A673 (cell line): ENCODE results near the gene LITAF. TPM values are rescaled to one million over a fixed set of nuclear protein-coding genes. Genes with fewer than 3 reads are reported as not detected.

Experiments used
- BruUV-seq: library from RNA; stranded (reverse); fragments of 400-500 nt; replicated peaks from 2 replicates; lab custom pipeline; 2021; lab: Mats Ljungman, UMichigan
- CTCF ChIA-PET: fragments of 300-600 bp; sonication (Branson Sonifier 250); formaldehyde crosslinking; loops from one replicate; lab custom pipeline; 2022; ENCODE audit warnings: antibody characterized with exemption; lab: Charles Lee
- POLR2A ChIA-PET: fragments of 300-600 bp; sonication (Branson Sonifier 250); formaldehyde crosslinking; loops from one replicate; lab custom pipeline; 2022; ENCODE audit warnings: antibody characterized with exemption; ENCODE audit not compliant: low non-redundant PET; lab: Charles Lee
- DNase-seq: peaks from one replicate; pipeline ENCODE4 v3.0.0-alpha.2; 2015; ENCODE audit warnings: low spot score
- H3K27ac ChIP-seq: fragments of 200-600 bp; sonication (generic); 2 replicates; pipeline ENCODE4 v1.5.1; 2016; ENCODE audit warnings: mixed run types, low read depth, mild to moderate bottlenecking, mixed read lengths, antibody characterized with exemption, low read length; ENCODE audit not compliant: poor library complexity, severe bottlenecking
- H3K27me3 ChIP-seq: fragments of 200-600 bp; sonication (generic); replicated peaks from 2 replicates; pipeline ENCODE4 v1.6.1; 2017; ENCODE audit warnings: mixed run types, low read depth, mild to moderate bottlenecking, mixed read lengths, antibody characterized with exemption, low read length; ENCODE audit not compliant: insufficient read depth, poor library complexity
- H3K36me3 ChIP-seq: fragments of 200-600 bp; sonication (generic); 2 replicates; pipeline ENCODE4 v1.6.1; 2016; ENCODE audit warnings: mixed run types, mild to moderate bottlenecking, mixed read lengths, antibody characterized with exemption, low read length; ENCODE audit not compliant: insufficient read depth, poor library complexity, severe bottlenecking
- H3K4me1 ChIP-seq: fragments of 200-600 bp; sonication (generic); 2 replicates; pipeline ENCODE4 v1.6.1; 2017; ENCODE audit warnings: mixed run types, mild to moderate bottlenecking, mixed read lengths, antibody characterized with exemption, low read length; ENCODE audit not compliant: insufficient read depth, poor library complexity, severe bottlenecking
- H3K4me3 ChIP-seq: fragments of 200-600 bp; sonication (generic); 2 replicates; pipeline ENCODE4 v1.5.1; 2016; ENCODE audit warnings: low read depth, mixed run types, mild to moderate bottlenecking, mixed read lengths, low read length; ENCODE audit not compliant: poor library complexity, severe bottlenecking
- H3K9me3 ChIP-seq: fragments of 200-600 bp; sonication (generic); 2 replicates; pipeline ENCODE4 v1.6.1; 2016; ENCODE audit warnings: mixed run types, low read depth, mild to moderate bottlenecking, mixed read lengths, antibody characterized with exemption, low read length; ENCODE audit not compliant: poor library complexity, severe bottlenecking
- EZH2 ChIP-seq: fragments of 200-600 bp; sonication (generic); IDR thresholded peaks from 2 replicates; pipeline ENCODE4 v1.6.1; 2017; ENCODE audit warnings: borderline replicate concordance, low read depth, mild to moderate bottlenecking, mixed read lengths, antibody characterized with exemption, low read length; ENCODE audit not compliant: poor library complexity, severe bottlenecking
- intact Hi-C: fragments of 100-400 bp; cut with micrococcal nuclease; formaldehyde crosslinking; loops from one replicate; pipeline ENCODE4 v1.10.0; 2022; ENCODE audit not compliant: unreplicated experiment
- total RNA-seq: library from RNA; stranded (reverse); gene quantifications from 2 replicates; pipeline ENCODE4 v1.2.3, GENCODE V29; 2021
- TF ChIP-seq, protein P1 (sequence below): fragments of 300-800, 200-600 bp; sonication (generic); conservative IDR thresholded peaks from 2 replicates; pipeline ENCODE4 v1.5.1; 2017; ENCODE audit warnings: low read depth, mild to moderate bottlenecking, antibody characterized with exemption, low read length, moderate library complexity, mixed read lengths

Gene LITAF
- total RNA-seq, 1 experiment from 2014 or later: 6.9 TPM

GRCh38 chr16:11613381-11614303 lies 26.9 kb upstream of the LITAF start:
- Histone ChIP-seq H3K9me3 (no peaks in the 10 kb centered on the region), H3K4me1 (no peaks in the 10 kb centered on the region), H3K36me3 (no peaks in the 10 kb centered on the region), H3K4me3 (no peak overlapping the region), H3K27ac (no peak overlapping the region), H3K27me3 (no peaks in the 10 kb centered on the region)
- intact Hi-C loops: no loop called here
- BruUV-seq: no TSS peak
- no peak for DNase-seq
- no peak for TF ChIP-seq EZH2
- TF ChIP-seq, protein P1, sequence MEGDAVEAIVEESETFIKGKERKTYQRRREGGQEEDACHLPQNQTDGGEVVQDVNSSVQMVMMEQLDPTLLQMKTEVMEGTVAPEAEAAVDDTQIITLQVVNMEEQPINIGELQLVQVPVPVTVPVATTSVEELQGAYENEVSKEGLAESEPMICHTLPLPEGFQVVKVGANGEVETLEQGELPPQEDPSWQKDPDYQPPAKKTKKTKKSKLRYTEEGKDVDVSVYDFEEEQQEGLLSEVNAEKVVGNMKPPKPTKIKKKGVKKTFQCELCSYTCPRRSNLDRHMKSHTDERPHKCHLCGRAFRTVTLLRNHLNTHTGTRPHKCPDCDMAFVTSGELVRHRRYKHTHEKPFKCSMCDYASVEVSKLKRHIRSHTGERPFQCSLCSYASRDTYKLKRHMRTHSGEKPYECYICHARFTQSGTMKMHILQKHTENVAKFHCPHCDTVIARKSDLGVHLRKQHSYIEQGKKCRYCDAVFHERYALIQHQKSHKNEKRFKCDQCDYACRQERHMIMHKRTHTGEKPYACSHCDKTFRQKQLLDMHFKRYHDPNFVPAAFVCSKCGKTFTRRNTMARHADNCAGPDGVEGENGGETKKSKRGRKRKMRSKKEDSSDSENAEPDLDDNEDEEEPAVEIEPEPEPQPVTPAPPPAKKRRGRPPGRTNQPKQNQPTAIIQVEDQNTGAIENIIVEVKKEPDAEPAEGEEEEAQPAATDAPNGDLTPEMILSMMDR: no peak
- POLR2A ChIA-PET: no interaction called here
- CTCF ChIA-PET: no interaction called here

DNA sequence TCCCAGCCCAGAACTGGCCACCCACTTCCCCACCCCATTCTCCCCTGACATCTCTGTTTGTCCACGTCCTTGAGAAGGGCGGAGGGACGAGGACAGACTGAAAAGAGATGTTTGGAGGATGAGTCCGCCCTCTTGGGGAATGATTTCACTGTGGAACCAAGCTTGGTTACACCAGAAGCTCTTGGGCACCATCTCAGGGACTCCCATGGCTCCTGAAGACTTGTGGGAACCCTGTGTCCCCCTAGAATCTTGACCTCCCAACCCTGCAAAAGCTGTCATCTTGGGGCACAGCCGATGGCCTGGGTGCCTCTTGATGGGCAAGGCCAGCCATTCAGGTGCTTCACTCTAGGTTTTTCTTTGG lies 25.9 kb upstream of the LITAF start:
- CTCF ChIA-PET: no interaction called here
- H3K4me3 ChIP-seq: no peak overlapping the region
- no peak for TF ChIP-seq EZH2
- TF ChIP-seq, protein P1: no peak
- H3K9me3 ChIP-seq: no peaks in the 10 kb centered on the region
- POLR2A ChIA-PET: no interaction called here
- H3K27me3 ChIP-seq: no peaks in the 10 kb centered on the region
- DNase-seq: no peak
- H3K36me3 ChIP-seq: no peaks in the 10 kb centered on the region
- no peak overlapping the region for H3K27ac ChIP-seq
- intact Hi-C loops: no loop called here
- no TSS peak for BruUV-seq
- no peaks in the 10 kb centered on the region for H3K4me1 ChIP-seq

DNA sequence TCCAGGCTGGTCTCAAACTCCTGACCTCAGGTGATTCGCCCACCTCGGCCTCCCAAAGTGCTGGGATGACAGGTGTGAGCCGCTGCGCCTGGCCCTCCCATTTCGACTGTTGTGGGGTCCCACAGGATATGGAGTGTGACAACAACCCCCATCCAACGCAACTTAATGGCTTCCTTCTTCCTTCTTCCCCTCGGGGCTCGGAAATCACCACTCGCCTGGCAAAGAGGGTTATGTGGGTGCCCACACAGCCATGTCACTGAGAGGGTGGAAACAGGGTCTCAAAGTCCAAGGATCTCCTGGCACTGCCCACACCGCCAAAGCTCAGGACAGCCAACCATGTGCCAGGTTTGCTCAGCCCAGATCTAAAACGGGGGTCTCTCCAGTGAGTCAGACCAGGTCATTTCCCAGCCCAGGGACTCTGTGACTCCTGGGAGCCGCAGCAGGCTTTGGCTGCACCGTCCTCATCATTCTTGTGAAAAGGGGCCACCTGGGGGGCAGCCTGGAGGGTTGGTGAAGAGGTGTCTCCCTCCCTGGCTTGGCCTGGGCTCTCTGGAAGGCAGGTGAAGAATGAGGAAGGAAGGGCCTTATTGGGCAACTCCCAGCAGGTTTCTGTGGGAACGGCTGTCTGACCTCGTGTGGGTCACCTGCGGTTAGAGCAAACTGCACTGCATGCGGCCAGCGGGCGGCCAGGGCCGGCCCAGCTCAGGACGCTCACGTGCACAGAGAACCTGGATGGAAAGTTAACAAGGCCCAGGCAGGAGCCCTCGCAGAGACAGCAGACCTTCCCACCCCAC lies 25.3 kb upstream of the LITAF start:
- POLR2A ChIA-PET: no interaction called here
- H3K4me1 ChIP-seq: no peaks in the 10 kb centered on the region
- CTCF ChIA-PET: no interaction called here

More for the DNA sequence above, 25.3 kb upstream of the LITAF start:
- no peaks in the 10 kb centered on the region for H3K27me3 ChIP-seq
- intact Hi-C loops: no loop called here
- no peak overlapping the region for H3K4me3 ChIP-seq
- no peak overlapping the region for H3K27ac ChIP-seq
- no TSS peak for BruUV-seq
- no peak for TF ChIP-seq EZH2
- TF ChIP-seq, protein P1: no peak
- H3K36me3 ChIP-seq: no peaks in the 10 kb centered on the region
- no peak for DNase-seq
- H3K9me3 ChIP-seq: no peaks in the 10 kb centered on the region
